Measurements from ENCODE around the gene CTDSPL.
"Not testable (repeated sequence)": the region's sequence is repeated elsewhere in the genome, so short reads cannot be mapped to it uniquely, and the experiment has no call there.

CTDSPL gene

DNA sequence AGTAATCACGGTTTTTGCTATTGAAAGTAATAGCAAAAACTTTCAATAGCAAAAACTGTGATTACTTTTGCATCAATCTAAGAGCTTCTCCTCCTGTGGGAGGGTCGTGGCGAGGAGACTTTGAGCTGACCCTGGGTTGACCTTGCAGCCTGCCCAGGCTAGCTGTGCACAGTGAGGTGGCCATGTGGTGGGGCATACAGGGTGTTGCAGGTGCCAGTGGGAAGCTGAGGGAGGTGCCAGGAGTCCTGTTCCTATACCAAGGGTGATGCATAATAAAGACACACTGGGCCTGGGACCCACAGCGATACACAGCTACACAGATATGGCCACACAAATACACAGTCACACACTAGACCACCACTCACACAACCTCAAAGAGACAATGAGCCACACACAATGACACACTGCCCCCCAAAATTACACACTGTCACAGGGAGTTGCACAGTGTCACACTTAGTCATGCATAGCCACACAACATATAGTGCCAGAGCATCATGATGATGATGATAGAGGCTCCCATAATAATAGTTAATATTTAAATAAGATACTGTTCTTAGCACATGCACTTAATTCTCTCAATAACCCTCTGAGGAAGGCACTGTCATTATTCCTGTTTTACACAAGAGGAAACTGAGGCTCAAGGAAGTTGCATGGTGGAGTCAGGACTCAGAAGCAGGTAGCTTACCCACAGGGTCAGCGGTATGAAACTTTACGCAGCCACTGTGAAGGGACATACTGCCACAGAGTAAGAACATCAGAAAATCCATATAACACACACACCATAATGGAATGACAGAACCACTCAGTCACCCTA, 161.4 kb downstream of the CTDSPL start:
- no peak for DNase-seq

DNA sequence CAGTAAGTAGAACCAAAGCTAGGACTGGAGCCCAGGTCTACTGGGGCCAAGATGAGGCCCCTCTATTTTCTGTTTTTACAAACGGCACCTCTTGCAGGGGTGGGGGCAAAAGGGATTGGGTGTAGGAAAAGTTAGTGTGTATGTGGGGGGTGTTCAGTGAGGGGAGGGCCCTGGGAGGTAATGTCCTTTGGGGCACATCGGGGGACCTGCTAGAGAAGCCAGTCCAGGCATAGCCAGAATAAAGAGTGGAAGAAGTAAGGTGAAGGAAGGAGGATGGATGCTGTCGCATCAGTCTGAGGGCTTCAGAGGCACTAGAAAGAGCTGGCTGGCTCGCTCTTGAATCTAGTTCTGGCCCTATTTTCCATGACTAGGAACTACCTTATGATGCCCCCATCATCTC, 165.2 kb downstream of the CTDSPL start:
- no peak for DNase-seq

DNA sequence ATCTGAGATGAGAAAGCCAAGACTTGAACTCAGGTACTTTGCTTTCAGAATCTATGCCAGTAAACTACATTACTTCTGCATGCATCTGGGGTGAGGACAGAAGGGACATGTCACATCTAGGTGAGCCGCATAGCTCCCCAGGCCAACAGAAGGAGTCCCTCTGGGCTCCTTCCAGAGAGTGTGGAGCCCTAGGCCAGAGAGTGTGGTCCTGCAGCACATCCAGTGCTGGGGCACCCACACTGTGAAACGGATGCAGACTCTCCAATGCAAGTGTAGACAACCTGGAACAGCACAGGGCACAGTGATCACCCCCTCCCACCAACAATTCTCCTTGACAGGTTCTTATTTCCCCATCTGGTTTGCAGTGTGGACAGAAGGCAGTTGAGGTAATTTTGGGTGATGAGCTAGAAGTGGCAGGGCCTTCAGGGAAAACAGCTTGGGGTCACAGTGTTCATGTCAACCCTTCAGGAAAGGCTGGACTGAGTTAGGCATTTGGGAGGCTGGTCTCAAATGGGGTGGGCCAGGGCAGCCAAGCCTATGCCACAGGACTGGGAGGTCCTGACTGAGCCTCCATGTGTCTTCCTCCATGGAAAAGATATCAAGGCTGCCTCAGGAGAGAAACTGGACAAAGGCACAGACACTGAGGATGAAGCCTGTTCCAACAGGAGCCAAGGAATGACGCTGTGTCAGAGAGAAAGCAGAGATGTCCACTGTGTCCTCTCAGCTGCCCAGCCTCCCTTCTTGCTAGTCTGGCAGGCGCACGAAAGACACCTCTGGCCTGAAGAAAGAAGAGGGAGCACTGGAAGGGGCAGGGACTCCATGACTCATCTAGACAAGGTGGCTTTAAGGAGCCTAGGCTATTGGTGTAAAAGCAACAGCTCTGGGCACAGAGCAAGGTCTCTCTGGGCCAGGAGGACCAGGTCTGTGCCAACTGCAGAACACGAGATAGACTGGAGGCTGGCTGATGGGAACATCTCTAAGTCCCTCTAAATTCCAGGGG, 166.1 kb downstream of the CTDSPL start:
- no peak for DNase-seq

DNA sequence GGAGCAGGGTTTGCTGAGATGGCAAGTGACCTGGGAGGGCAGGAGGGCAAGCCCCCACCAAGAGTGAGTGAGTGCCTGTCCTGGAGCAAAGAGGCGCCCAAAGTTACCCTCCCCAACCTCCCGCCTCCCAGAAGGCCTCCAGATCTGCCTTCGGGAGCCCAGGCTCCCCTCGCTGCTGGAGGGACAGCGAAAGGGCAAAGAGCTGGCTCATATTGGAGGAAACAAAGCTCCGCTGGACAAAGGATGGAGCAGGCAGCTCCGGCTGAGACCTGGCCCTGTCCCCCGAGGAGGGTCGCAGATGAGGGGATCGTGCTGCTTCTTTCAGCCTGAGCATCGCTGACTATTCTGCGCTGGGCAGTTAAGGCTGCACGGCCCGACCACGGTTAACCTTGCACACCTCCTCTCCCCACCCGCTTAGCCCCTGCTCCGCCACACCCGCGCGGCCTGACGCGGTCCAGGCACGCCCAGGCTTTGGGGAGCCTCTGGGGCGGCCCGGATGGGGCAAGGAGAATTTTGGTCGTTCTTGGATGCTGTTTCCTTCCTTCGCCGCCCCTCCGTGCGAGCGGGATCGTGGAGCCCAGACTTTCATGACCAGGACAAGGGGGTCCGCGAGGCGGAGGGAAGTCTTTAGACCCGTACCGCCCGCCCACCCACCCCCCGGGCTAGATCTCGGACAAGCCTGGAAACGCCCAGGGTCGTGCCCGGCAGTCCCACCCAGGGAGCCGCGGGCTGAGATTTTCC, 167.1 kb downstream of the CTDSPL start:
- no peak for DNase-seq

DNA sequence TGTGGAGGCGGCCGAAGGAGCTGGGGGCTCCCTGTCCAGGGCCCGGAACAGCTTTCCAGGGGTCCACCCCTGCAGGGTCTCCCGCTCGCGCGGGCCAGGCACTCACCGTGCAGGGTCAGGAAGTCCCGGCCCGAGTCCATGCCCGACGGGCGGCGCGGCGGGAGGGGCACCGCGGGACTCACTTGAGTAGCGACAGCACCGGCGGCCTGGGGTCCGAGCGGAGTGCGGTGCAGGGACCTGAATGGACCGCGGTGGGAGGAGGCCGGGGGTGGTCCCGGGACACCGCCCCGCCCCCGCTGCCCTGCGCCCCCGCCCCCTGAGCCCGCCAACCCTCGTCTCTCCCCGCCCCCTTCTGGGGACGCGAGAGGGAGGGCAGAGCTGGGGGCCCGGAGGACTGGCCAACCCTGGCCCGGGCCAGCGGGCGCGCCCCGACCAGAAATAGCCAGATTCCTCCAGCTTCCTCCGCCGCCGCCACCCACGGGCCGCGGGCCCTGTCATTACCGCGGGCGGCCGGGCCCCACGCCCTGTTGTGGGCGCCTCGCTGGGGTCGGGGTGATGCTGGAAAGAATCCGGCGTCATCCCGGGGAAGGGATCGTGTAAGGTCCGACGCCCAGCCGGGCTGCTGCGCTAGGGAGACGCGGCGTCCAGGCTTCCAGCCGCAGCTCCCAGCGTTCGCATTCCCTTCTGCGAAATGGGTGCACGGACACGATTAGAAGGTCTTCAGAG, 167.9 kb downstream of the CTDSPL start, which contains the start of gene PLCD1:
PLCD1 (minus strand) TSS at position 243 of the 726 bp plus-strand sequence; CDS start at position 140, 103 bp downstream.
- no peak for DNase-seq

DNA sequence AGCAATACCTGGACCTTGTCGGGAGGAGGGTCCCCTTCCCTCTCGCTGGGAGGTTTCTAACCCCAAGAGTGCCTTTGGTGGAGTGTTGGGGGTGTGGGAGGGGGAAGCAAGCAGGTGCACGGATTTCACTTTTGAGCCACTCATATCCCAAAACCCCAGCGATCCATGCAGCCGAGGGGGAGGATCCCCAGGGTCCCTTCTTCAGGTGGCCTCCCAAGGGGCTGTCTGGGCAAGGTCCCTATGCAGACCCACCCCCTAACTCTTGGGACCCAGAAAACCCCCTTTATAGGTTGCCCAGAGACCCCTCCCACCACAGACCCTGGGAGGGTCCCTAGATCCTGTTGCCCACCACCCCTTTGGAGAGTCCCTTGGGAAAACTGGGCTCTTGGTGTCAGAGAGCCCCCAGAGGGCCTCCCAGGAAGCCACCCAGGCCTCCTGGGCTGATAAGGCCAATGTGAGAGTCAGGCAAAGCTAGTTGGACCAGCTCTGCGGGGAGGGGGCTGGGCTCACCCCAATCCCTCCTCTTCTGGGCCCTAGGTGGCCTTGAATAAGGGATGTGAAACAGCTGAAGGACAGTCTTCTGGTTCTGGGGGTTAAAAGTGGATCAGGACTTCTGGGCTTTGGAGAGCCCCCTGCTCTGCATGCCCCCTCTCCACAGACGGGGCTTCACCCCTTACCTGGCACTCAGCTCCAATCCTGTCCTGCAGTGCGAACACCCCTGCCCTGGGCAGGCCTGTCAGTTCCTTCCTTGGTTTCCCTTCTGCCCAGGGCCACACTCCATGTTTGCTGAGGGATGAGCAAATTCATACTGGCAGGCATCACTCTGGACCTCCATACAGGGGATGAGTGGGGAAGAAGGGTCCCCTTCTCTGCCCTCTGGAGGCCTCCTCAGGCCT, 168.7 kb downstream of the CTDSPL start:
- no peak for DNase-seq

DNA sequence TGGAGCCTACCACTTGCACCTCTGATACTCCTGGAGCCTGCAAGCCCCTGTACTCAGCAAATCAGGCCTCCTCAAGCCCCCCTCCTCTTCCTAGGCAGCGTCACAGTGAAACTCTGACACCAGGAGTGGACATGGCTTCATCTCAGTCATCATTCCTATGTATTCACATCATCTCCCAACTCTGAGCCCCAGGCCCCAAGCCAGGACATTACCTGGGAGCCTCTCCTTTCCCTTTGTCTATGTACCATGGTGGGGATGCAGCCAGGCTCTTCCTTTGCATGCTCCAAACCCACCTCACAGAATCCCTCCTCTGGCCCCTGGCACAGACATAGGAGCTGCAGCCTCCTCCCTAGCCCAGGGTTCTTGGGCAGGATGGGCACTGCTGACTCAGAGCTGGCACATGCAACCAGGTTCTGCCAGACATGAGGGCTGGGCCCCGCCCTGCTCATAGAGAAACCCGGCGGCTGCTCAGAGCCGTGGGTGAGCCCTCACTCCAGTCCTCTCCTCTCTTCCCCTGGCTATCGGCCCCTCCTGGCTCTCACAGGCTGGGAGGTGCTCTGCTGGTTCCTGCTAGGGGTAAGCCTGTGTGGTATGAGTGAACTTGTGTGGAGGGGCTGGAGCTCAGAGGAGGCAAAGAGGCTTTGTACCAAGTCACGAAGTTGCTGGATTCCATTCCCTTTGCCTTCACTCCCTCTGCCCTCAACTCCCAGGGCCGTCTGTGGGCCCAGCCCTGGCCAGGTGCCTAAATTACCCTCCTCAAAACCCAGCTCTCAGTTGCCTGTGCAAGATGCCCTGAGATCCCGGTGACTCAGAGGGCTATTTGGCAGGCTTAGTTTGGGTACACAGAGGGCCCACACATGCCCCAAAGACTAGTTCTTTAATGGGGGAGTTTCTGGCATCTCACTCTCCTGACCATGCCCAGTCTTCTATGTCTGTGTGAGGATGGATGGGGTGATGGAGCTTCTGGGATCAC, 169.6 kb downstream of the CTDSPL start:
- DNase-seq: no peak

DNA sequence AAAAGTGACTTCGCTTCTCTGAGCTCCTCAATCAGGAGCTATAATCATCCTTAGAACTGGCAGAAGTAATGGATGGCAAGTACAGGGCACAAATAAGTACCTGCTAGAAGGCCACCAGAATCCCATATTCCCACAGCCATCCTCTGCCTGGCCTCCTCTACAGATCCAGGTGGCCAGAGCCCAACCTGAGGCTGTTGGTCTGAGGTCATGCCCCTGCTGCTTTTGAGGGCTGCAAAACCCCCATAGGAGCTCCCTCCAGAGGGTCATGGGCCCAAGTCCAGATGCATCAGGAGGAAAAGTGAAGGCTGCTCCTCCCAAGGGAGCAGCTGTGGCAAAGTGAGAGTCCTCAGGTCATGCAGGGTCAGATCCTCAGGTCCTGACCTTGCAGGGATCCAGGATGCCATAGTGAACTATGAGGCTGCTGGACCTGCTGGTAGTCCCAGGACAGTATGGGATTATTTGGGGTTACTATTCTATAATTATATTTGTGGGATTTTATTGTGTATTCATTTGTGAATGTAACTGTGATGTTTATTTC, 170.7 kb downstream of the CTDSPL start:
- no peak for DNase-seq

DNA sequence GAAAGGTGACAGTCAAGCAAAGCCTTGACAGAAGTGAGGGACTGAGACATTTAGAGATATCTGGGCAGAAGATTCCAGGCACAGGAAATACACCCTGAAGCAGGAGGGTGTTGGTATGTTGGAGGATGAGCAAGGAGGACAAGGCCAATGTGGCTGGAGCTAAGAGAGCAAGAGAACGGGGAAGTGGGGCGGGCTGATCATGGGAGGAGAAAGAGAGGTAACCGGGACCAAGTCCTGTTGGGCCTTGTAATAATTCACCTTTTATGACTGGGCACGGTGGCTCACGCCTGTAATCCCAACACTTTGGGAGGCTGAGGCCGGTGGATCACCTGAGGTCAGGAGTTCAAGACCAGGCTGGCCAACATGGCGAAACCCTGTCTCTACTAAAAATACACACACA, 171.9 kb downstream of the CTDSPL start:
- DNase-seq: not testable (repeated sequence)
